GM11168 (cell line): Measurements from ENCODE around the gene GGPS1.
"Not testable (repeated sequence)": the region's sequence is repeated elsewhere in the genome, so short reads cannot be mapped to it uniquely, and the experiment has no call there.

ENCODE experiments used
- in situ Hi-C: fragments of 300-500 bp; cut with MboI; formaldehyde crosslinking; loops from one replicate; pipeline ENCODE4 v1.12.0; 2022; ENCODE audit warnings: low sequenced_read_pairs; ENCODE audit not compliant: unreplicated experiment

GGPS1 gene

GRCh38 chr1:235330918-235331285 lies 2.5 kb downstream of the GGPS1 start:
- in situ Hi-C loops = loop anchor here (5.0 kb wide), 1 partner anchor 86 kb away; no protein-coding TSS in a partner anchor

- in situ Hi-C loops = loop anchor here (5.0 kb wide), 1 partner anchor 86 kb away; no protein-coding TSS in a partner anchor
Observed at GRCh38 chr1:235331401-235331800, 3.0 kb downstream of the GGPS1 start.

GRCh38 chr1:235336903-235337302 lies 8.5 kb downstream of the GGPS1 start:
- in situ Hi-C loops = no loop called here

GRCh38 chr1:235339746-235340145 lies 11.4 kb downstream of the GGPS1 start:
- in situ Hi-C loops = no loop called here

GRCh38 chr1:235341334-235341733 lies 13.0 kb downstream of the GGPS1 start:
- in situ Hi-C loops = no loop called here

GRCh38 chr1:235342039-235342438 lies 13.7 kb downstream of the GGPS1 start:
- in situ Hi-C loops = no loop called here

- in situ Hi-C loops = no loop called here
Observed at GRCh38 chr1:235342471-235342870, 14.1 kb downstream of the GGPS1 start.

- in situ Hi-C loops = no loop called here
Observed at GRCh38 chr1:235343726-235344125, 15.4 kb downstream of the GGPS1 start.

GRCh38 chr1:235351441-235351840 lies 23.1 kb downstream of the GGPS1 start:
- in situ Hi-C loops = no loop called here

- in situ Hi-C loops = no loop called here
Observed at GRCh38 chr1:235351898-235352297, 23.5 kb downstream of the GGPS1 start.

- in situ Hi-C loops = no loop called here
Observed at GRCh38 chr1:235357485-235358373, 29.4 kb downstream of the GGPS1 start.

GRCh38 chr1:235358899-235359298 lies 30.5 kb downstream of the GGPS1 start:
- in situ Hi-C loops = no loop called here

- in situ Hi-C loops = not testable (repeated sequence)
Observed at GRCh38 chr1:235364189-235364588, 35.8 kb downstream of the GGPS1 start.

GRCh38 chr1:235366286-235366685 lies 37.9 kb downstream of the GGPS1 start:
- in situ Hi-C loops = no loop called here

- in situ Hi-C loops = no loop called here
Observed at GRCh38 chr1:235367000-235367908, 38.9 kb downstream of the GGPS1 start, which contains the start of gene TBCE. Gene TBCE (plus strand): TSS chr1:235367427. CDS start chr1:235380050, 12,623 bp downstream.

- in situ Hi-C loops = no loop called here
Observed at GRCh38 chr1:235368428-235368827, 40.1 kb downstream of the GGPS1 start.

- in situ Hi-C loops = no loop called here
Observed at GRCh38 chr1:235369802-235370201, 41.4 kb downstream of the GGPS1 start.

GRCh38 chr1:235375919-235376605 lies 47.7 kb downstream of the GGPS1 start:
- in situ Hi-C loops = no loop called here

- in situ Hi-C loops = not testable (repeated sequence)
Observed at GRCh38 chr1:235378134-235378735, 49.9 kb downstream of the GGPS1 start.
